Astrocyte (in vitro differentiated cells and primary cell): Measurements from ENCODE around the gene CNTF. TPM values are rescaled to one million over a fixed set of nuclear protein-coding genes. Genes with fewer than 3 reads are reported as not detected.

Source experiments
- DNase-seq: peaks from one replicate; pipeline ENCODE4 v3.0.0-alpha.2; 2010; ENCODE audit warnings: low read depth
- FAIRE-seq: peaks from 2 replicates; lab custom pipeline; 2011; peaks lifted over from hg19 to GRCh38; lab: Jason Lieb, UNC
- H2AFZ ChIP-seq: 2 replicates; pipeline ENCODE4 v1.6.0; 2012; ENCODE audit warnings: low read depth, low read length, inconsistent platforms
- H3K27ac ChIP-seq: 2 replicates; pipeline ENCODE4 v1.5.1; 2011; ENCODE audit warnings: low read depth, low read length, inconsistent platforms
- H3K27me3 ChIP-seq: 2 replicates; pipeline ENCODE4 v1.6.0; 2011; ENCODE audit warnings: low read length, inconsistent platforms; ENCODE audit not compliant: insufficient read depth
- H3K36me3 ChIP-seq: 2 replicates; pipeline ENCODE4 v1.5.1; 2011; ENCODE audit warnings: low read length, inconsistent platforms; ENCODE audit not compliant: insufficient read depth
- H3K4me1 ChIP-seq: 2 replicates; pipeline ENCODE4 v1.5.1; 2011; ENCODE audit warnings: low read length, inconsistent platforms; ENCODE audit not compliant: insufficient read depth
- H3K4me2 ChIP-seq: 2 replicates; pipeline ENCODE4 v1.6.0; 2012; ENCODE audit warnings: low read length, inconsistent platforms
- H3K4me3 ChIP-seq: 2 replicates; pipeline ENCODE4 v1.5.1; 2011; ENCODE audit warnings: low read depth, mild to moderate bottlenecking, low read length, inconsistent platforms; ENCODE audit not compliant: insufficient read depth
- H3K79me2 ChIP-seq: 2 replicates; pipeline ENCODE4 v1.6.0; 2012; ENCODE audit warnings: mild to moderate bottlenecking, low read length, inconsistent platforms; ENCODE audit not compliant: insufficient read depth
- H3K9ac ChIP-seq: 2 replicates; pipeline ENCODE4 v1.6.0; 2012; ENCODE audit warnings: mild to moderate bottlenecking, low read length, inconsistent platforms
- H3K9me3 ChIP-seq: 2 replicates; pipeline ENCODE4 v1.5.1; 2012; ENCODE audit warnings: low read depth, mild to moderate bottlenecking, low read length, inconsistent platforms; ENCODE audit not compliant: insufficient read depth
- H4K20me1 ChIP-seq: 2 replicates; pipeline ENCODE4 v1.6.0; 2012; ENCODE audit warnings: low read length, inconsistent platforms; ENCODE audit not compliant: insufficient read depth
- H3K27ac Mint-ChIP-seq: one replicate; pipeline ENCODE4 v1.8.0; 2021; ENCODE audit warnings: mild to moderate bottlenecking, mixed read lengths; ENCODE audit not compliant: unreplicated experiment
- H3K27me3 Mint-ChIP-seq: one replicate; pipeline ENCODE4 v1.8.0; 2021; ENCODE audit warnings: low read depth, mixed read lengths; ENCODE audit not compliant: unreplicated experiment
- H3K36me3 Mint-ChIP-seq: one replicate; pipeline ENCODE4 v1.8.0; 2021; ENCODE audit warnings: low read depth, mixed read lengths; ENCODE audit not compliant: unreplicated experiment
- H3K4me1 Mint-ChIP-seq: one replicate; pipeline ENCODE4 v1.8.0; 2021; ENCODE audit warnings: low read depth, mixed read lengths; ENCODE audit not compliant: unreplicated experiment
- H3K4me3 Mint-ChIP-seq: one replicate; pipeline ENCODE4 v1.8.0; 2021; ENCODE audit warnings: mild to moderate bottlenecking, moderate library complexity, mixed read lengths; ENCODE audit not compliant: unreplicated experiment
- H3K9me3 Mint-ChIP-seq: one replicate; pipeline ENCODE4 v1.8.0; 2021; ENCODE audit warnings: mild to moderate bottlenecking, mixed read lengths; ENCODE audit not compliant: unreplicated experiment
- CTCF ChIP-seq: IDR thresholded peaks from 2 replicates; pipeline ENCODE4 v1.5.1; 2011; ENCODE audit warnings: low read depth, mild to moderate bottlenecking, inconsistent platforms, low read length, moderate library complexity; ENCODE audit not compliant: insufficient read depth
- EZH2 ChIP-seq: IDR thresholded peaks from 2 replicates; pipeline ENCODE4 v1.6.1; 2012; ENCODE audit warnings: mild to moderate bottlenecking, low read length, inconsistent platforms; ENCODE audit not compliant: insufficient read depth
- total RNA-seq: library from RNA; stranded (reverse); gene quantifications from 2 replicates; pipeline ENCODE4 v1.2.1, GENCODE V29; 2021

Gene CNTF
- total RNA-seq, 1 donor from 2014 or later = 1.4 TPM

GRCh38 chr11:58576887-58577471 lies 45.5 kb upstream of the CNTF start:
- H3K4me1 ChIP-seq = peaks cover 36% of the 10 kb centered on the region
- H3K27me3 ChIP-seq = no peaks in the 10 kb centered on the region
- no peaks in the 10 kb centered on the region for H3K36me3 Mint-ChIP-seq
- DNase-seq (peak; percentile 59), FAIRE-seq (peak; percentile 20)
- H3K4me3 ChIP-seq = peak overlapping the region; percentile 88
- no peak for TF ChIP-seq EZH2
- peak; percentile 48 for TF ChIP-seq CTCF
- peaks cover 18% of the 10 kb centered on the region for H4K20me1 ChIP-seq
- peak overlapping the region; percentile 91 for H3K4me2 ChIP-seq
- peak overlapping the region; percentile 100 for H3K27ac ChIP-seq
- H3K27ac Mint-ChIP-seq = peak overlapping the region; percentile 100
- H2AFZ ChIP-seq = no peak overlapping the region
- H3K27me3 Mint-ChIP-seq = no peaks in the 10 kb centered on the region
- H3K9me3 Mint-ChIP-seq = no peaks in the 10 kb centered on the region
- H3K9ac ChIP-seq = peak overlapping the region; percentile 100
- peak overlapping the region; percentile 98 for H3K4me3 Mint-ChIP-seq
- peaks cover 4% of the 10 kb centered on the region for H3K36me3 ChIP-seq
- no peaks in the 10 kb centered on the region for H3K9me3 ChIP-seq
- H3K79me2 ChIP-seq = peaks cover 32% of the 10 kb centered on the region
- peaks cover 35% of the 10 kb centered on the region for H3K4me1 Mint-ChIP-seq

- Histone ChIP-seq H2AFZ (peak overlapping the region; percentile 43), H3K4me2 (peak overlapping the region; percentile 91), H3K4me1 (peaks cover 36% of the 10 kb centered on the region), H3K27ac (peak overlapping the region; percentile 100), H3K79me2 (peaks cover 38% of the 10 kb centered on the region), H3K9ac (peak overlapping the region; percentile 100), H3K36me3 (peaks cover 4% of the 10 kb centered on the region), H3K27me3 (no peaks in the 10 kb centered on the region), H4K20me1 (peaks cover 24% of the 10 kb centered on the region), H3K9me3 (no peaks in the 10 kb centered on the region), H3K4me3 (peak overlapping the region; percentile 88)
- no peak for TF ChIP-seq CTCF
- TF ChIP-seq EZH2 = no peak
- DNase-seq (peak; percentile 97), FAIRE-seq (peak; percentile 9)
- Mint-ChIP-seq H3K36me3 (no peaks in the 10 kb centered on the region), H3K27ac (peak overlapping the region; percentile 100), H3K27me3 (no peaks in the 10 kb centered on the region), H3K4me1 (peaks cover 40% of the 10 kb centered on the region), H3K9me3 (no peaks in the 10 kb centered on the region), H3K4me3 (peak overlapping the region; percentile 98)
Measured at GRCh38 chr11:58577555-58578135, 44.8 kb upstream of the CNTF start.

GRCh38 chr11:58578136-58578634 lies 44.3 kb upstream of the CNTF start:
- peaks cover 44% of the 10 kb centered on the region for H3K79me2 ChIP-seq
- H3K4me3 ChIP-seq = peak overlapping the region; percentile 88
- H3K27me3 ChIP-seq = no peaks in the 10 kb centered on the region
- peaks cover 42% of the 10 kb centered on the region for H3K4me1 Mint-ChIP-seq
- DNase-seq = peak; percentile 97
- H3K27ac ChIP-seq = peak overlapping the region; percentile 100
- FAIRE-seq = peak; percentile 96
- H3K27ac Mint-ChIP-seq = peak overlapping the region; percentile 100
- no peak for TF ChIP-seq CTCF
- no peak for TF ChIP-seq EZH2
- H3K27me3 Mint-ChIP-seq = no peaks in the 10 kb centered on the region
- peaks cover 4% of the 10 kb centered on the region for H3K36me3 ChIP-seq
- no peaks in the 10 kb centered on the region for H3K9me3 ChIP-seq
- peak overlapping the region; percentile 70 for H2AFZ ChIP-seq
- no peaks in the 10 kb centered on the region for H3K36me3 Mint-ChIP-seq
- H3K9ac ChIP-seq = peak overlapping the region; percentile 100
- H3K4me2 ChIP-seq = peak overlapping the region; percentile 91
- peaks cover 36% of the 10 kb centered on the region for H3K4me1 ChIP-seq
- H3K4me3 Mint-ChIP-seq = peak overlapping the region; percentile 98
- no peaks in the 10 kb centered on the region for H3K9me3 Mint-ChIP-seq
- peaks cover 27% of the 10 kb centered on the region for H4K20me1 ChIP-seq
